Daoy (cell line): ENCODE data around the gene PLEKHM3. TPM values are rescaled to one million over a fixed set of nuclear protein-coding genes. Genes with fewer than 3 reads are reported as not detected.
A peak's percentile ranks its signal among the peaks of the same experiment; 100 is the strongest.
"Not testable (repeated sequence)": the region's sequence is repeated elsewhere in the genome, so short reads cannot be mapped to it uniquely, and the experiment has no call there.

Source experiments
- DNase-seq: peaks from one replicate; pipeline ENCODE4 v3.0.0-alpha.2; 2015; ENCODE audit warnings: low read depth
- total RNA-seq: library from RNA; depleted of rRNA; stranded (reverse); fragments of >200 nt; shearing (Covaris generic); gene quantifications from 2 replicates; pipeline ENCODE4 v1.2.3, GENCODE V29; 2014

The PLEKHM3 gene
- total RNA-seq, 1 experiment from 2014 or later, result 6.4 TPM

GRCh38 chr2:208037564-208038487, 12.5 kb upstream of the PLEKHM3 start:
- no peak for DNase-seq

- no peak for DNase-seq
These were observed 11.0 kb upstream of the PLEKHM3 start for GRCh38 chr2:208036357-208036756.

GRCh38 chr2:208034503-208035140, 9.3 kb upstream of the PLEKHM3 start:
- DNase-seq, result no peak

DNA sequence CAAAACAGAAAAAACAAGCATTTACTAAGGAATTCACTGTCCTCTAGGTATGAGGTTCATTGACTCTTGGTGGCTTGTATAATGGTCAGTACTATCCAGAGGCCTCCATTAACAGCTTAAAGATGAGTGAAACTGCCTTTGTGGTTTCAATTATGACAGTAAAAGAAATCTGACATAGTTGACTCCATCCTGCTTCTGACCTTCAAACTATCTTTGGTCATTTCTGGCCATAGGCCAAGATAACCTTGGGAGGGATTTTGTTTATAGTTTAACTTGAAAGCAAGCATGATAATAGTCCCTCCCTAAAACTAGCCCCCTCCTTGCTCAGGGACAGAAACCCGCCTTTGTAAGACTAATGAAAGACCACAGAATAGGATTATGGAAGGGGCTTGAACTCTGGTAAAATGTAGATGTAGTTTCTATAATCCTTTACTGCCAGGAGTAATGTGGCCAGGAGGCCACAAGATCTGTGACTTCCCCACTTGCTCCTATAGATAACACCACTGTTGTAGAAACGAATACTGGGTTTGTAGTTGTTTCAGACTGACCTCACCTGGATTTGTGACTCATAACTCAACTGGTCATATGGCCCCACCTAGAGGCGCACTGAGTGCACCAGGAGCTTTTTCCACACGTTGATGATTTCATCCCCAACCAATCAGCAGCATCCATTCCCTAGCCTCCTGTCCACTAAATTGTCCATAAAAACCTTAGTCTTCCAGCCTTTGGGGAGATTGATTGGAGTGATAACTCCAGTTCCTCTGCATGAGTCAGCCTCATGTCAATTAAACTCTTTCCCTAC, 8.6 kb upstream of the PLEKHM3 start:
- peak; percentile 54 for DNase-seq

- no peak for DNase-seq
These were observed 6.3 kb upstream of the PLEKHM3 start for GRCh38 chr2:208031608-208032019.

- peak; percentile 25 for DNase-seq
These were observed 472 bp upstream of the PLEKHM3 start for GRCh38 chr2:208025814-208026184.

DNA sequence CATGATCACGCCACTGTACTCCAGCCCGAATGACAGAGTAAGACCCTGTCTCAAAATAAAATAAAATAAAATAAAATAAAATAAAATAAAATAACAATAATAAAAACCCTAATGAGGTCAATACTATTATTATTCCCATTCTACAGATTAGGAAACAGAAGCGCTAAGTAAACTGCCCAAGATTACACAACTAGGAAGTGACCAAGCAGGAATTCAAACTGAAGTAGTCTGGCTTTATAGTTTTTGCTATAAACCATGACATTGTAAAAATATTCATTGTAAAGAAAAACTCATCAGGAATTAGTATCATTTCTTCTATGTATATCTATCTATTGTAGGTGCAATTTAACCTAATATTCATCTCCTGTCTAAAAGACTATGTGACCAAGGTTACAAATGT, 1.2 kb downstream of the PLEKHM3 start:
- no peak for DNase-seq

DNA sequence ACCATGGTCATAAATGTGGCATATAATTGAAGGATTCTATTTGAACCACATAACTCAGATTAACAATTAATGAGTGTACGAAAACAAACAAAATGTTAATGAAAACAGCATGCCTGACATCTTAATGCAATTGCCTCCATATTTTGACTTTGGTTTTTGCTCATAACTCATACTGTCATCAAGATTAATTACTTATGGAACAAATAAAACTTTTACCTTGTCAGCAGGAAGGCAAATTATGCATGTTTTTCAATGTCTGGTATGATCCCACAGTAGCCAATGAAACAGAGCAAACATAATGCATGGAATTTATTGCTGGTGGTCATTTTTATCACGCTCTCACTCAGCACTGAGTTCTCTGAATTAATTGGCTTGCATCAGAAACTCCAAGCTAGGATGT, 5.1 kb downstream of the PLEKHM3 start:
- DNase-seq, result no peak

- DNase-seq, result not testable (repeated sequence)
These were observed 7.1 kb downstream of the PLEKHM3 start for GRCh38 chr2:208018124-208018712.

- DNase-seq, result no peak
These were observed 7.6 kb downstream of the PLEKHM3 start for GRCh38 chr2:208017721-208018120.

GRCh38 chr2:208015475-208015874, 9.9 kb downstream of the PLEKHM3 start:
- DNase-seq, result no peak

DNA sequence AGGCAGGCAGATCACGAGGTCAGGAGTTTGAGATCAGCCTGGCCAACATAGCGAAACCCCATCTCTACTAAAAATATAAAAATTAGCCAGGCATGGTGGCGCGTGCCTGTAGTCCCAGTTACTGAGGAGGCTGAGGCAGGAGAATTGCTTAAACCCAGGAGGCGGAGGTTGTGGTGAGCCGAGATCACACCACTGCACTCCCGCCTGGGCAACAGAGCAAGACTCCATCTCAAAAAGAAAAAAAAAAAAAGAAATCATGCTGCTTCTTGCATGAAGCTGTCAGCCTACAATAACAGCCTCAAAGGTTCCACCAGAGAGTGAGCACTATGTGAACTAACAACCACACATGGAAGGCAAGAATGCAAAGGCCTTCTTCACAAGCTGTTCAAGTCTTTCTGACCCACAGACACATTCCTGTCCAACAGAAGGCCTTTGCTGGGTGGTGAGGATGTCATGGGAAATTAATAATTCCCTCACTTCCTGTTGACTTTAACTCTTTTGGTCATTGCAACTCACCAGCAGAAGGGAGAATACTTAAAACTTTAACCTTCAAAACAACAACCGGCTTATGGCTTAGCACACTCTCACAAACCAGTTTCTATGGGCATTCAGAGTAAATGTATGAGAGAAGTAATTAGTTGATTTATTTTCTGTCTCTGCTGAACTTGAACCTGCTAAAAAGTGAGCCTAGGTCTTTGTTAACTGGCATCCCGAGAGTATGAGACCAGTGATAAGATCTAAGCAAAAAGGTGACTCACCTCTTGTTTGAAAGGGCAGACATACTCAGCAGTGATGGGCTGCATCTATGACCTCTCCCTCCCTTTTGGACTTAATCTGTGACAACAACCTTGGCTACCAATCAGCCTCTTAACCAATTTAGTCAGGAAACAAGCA, 11.8 kb downstream of the PLEKHM3 start:
- DNase-seq, result peak; percentile 47

GRCh38 chr2:208012449-208012848, 12.9 kb downstream of the PLEKHM3 start:
- no peak for DNase-seq

GRCh38 chr2:208010506-208010905, 14.8 kb downstream of the PLEKHM3 start:
- no peak for DNase-seq

DNA sequence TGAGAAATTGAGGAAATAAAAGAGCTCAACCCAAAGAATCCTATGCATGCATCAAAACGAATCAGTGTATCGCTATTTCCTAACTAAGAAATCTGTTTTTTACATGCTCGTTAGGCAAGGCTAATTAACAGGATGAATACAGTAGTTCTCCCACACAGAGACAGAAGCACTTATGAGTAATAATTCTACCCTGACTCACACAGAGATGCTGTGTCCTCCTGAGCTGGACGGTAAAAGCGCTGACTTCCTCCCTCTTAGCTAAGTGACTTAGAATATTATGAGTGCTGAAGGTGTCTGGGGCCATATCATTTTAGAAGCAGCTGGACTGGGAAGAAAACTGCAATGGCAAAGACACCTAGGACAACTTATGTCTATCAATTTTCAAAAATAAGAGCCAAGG, 18.5 kb downstream of the PLEKHM3 start:
- DNase-seq, result peak; percentile 65

DNA sequence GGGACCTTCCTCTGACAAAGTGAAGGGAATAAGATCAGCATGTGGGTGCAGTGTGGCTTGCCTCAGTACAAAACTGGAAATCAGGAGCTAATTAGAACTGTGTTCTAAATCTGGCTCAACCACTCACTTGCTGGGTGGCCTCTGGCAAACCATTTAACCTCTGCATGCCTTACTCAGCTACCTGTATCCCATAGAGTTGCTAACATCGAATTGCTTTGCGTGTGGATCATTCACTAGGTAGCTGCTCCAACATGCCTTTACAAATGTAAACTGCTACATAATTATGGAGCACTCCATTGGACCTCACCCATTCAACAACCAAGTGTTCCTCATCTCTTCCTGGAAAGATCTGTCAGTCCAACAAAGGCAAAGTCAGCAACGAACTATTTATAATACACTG, 19.0 kb downstream of the PLEKHM3 start:
- no peak for DNase-seq

GRCh38 chr2:208001924-208002323, 23.4 kb downstream of the PLEKHM3 start:
- DNase-seq, result no peak

GRCh38 chr2:208000701-208001395, 24.5 kb downstream of the PLEKHM3 start:
- no peak for DNase-seq

DNA sequence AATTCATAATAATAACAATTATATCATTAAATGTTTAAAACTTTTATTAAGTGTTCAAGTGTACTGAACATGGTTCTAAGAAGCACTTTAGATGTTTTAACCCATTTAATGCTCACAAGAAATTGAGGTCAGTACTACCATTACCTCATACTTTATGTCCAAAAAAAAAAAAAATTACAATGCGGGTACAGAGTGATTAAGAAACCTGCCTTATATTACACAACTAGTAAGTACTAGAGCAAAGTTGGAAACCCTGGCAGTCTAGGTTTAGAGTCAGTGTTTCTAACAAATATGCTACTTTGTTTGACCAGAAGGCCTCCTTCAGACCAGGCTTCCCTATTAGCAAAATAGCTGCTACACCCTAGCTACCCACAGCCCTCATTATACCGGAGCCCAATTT, 28.5 kb downstream of the PLEKHM3 start:
- DNase-seq, result no peak

- no peak for DNase-seq
These were observed 29.4 kb downstream of the PLEKHM3 start for GRCh38 chr2:207995887-207996286.
